GM19043 (cell line): ENCODE measurements around the gene UGT1A3.

ENCODE experiments used
- ATAC-seq: cut with Tn5 transposase; IDR thresholded peaks from one replicate; pipeline ENCODE4 v1.9.1; 2021; ENCODE audit warnings: low read depth; ENCODE audit not compliant: unreplicated experiment

UGT1A3 gene

GRCh38 chr2:233811732-233812131 lies 82.9 kb downstream of the UGT1A3 start:
- ATAC-seq = no peak

GRCh38 chr2:233813236-233814055 lies 84.6 kb downstream of the UGT1A3 start:
- no peak for ATAC-seq

- ATAC-seq = no peak
These were observed 85.4 kb downstream of the UGT1A3 start for GRCh38 chr2:233814056-233814835.

- no peak for ATAC-seq
These were observed 87.0 kb downstream of the UGT1A3 start for GRCh38 chr2:233815861-233816260.

- ATAC-seq = no peak
These were observed 87.5 kb downstream of the UGT1A3 start for GRCh38 chr2:233816334-233816733.

GRCh38 chr2:233816771-233817170 lies 87.9 kb downstream of the UGT1A3 start:
- ATAC-seq = no peak

- no peak for ATAC-seq
These were observed 88.6 kb downstream of the UGT1A3 start for GRCh38 chr2:233817361-233817911.

GRCh38 chr2:233817995-233818638 lies 89.3 kb downstream of the UGT1A3 start:
- ATAC-seq = no peak

GRCh38 chr2:233818639-233819621 lies 90.1 kb downstream of the UGT1A3 start:
- ATAC-seq = no peak

- ATAC-seq = no peak
These were observed 91.3 kb downstream of the UGT1A3 start for GRCh38 chr2:233819884-233820773.

- ATAC-seq = no peak
These were observed 91.9 kb downstream of the UGT1A3 start for GRCh38 chr2:233820774-233821105.

- no peak for ATAC-seq
These were observed 92.4 kb downstream of the UGT1A3 start for GRCh38 chr2:233821196-233821595.

GRCh38 chr2:233821709-233822100 lies 92.9 kb downstream of the UGT1A3 start:
- ATAC-seq = no peak

- ATAC-seq = no peak
These were observed 93.4 kb downstream of the UGT1A3 start for GRCh38 chr2:233822101-233822771.
